OCI-LY3 (cell line): ENCODE data around the gene HECTD1.

Experiments used
- EZH2phosphoT487 ChIP-seq: fragments of 200-600 bp; shearing (Covaris generic); IDR thresholded peaks from 2 replicates; pipeline ENCODE4 v1.6.1; 2018; ENCODE audit warnings: antibody characterized with exemption, mixed run types, low read depth
- TF ChIP-seq, protein P1 (sequence below): fragments of 200-600, 300-600 bp; sonication (generic); IDR thresholded peaks from 2 replicates; pipeline ENCODE4 v1.5.1; 2014; ENCODE audit warnings: antibody characterized with exemption, low read length, low read depth

- TF ChIP-seq, protein P1, sequence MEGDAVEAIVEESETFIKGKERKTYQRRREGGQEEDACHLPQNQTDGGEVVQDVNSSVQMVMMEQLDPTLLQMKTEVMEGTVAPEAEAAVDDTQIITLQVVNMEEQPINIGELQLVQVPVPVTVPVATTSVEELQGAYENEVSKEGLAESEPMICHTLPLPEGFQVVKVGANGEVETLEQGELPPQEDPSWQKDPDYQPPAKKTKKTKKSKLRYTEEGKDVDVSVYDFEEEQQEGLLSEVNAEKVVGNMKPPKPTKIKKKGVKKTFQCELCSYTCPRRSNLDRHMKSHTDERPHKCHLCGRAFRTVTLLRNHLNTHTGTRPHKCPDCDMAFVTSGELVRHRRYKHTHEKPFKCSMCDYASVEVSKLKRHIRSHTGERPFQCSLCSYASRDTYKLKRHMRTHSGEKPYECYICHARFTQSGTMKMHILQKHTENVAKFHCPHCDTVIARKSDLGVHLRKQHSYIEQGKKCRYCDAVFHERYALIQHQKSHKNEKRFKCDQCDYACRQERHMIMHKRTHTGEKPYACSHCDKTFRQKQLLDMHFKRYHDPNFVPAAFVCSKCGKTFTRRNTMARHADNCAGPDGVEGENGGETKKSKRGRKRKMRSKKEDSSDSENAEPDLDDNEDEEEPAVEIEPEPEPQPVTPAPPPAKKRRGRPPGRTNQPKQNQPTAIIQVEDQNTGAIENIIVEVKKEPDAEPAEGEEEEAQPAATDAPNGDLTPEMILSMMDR = no peak
- no peak for TF ChIP-seq EZH2phosphoT487
Observed at GRCh38 chr14:31230573-31230958, 23.0 kb upstream of the HECTD1 start.
